GOT3 (cell line): ENCODE data around the gene FRYL.
"Not testable (repeated sequence)": the region's sequence is repeated elsewhere in the genome, so short reads cannot be mapped to it uniquely, and the experiment has no call there.

ENCODE experiments used
- DNase-seq: peaks from one replicate; lab custom pipeline; 2025; ENCODE audit warnings: mixed read lengths; lab: John Stamatoyannopoulos, UW

FRYL gene

GRCh38 chr4:48490012-48490679 is 289.9 kb downstream of the FRYL start, which contains the start of gene ZAR1:
Gene ZAR1, plus strand, starts transcription at chr4:48490252. Its CDS starts 40 bp downstream, at chr4:48490292.
- no peak for DNase-seq

- DNase-seq = no peak
Observed at GRCh38 chr4:48489683-48490011, 290.4 kb downstream of the FRYL start.

- no peak for DNase-seq
Observed at GRCh38 chr4:48484494-48485168, 295.4 kb downstream of the FRYL start.

- no peak for DNase-seq
Observed at GRCh38 chr4:48483777-48484493, 296.1 kb downstream of the FRYL start.

GRCh38 chr4:48483006-48483776 is 296.9 kb downstream of the FRYL start, which contains the start of gene SLC10A4:
Gene SLC10A4, plus strand, starts transcription at chr4:48483343. Its CDS starts 219 bp downstream, at chr4:48483562.
- no peak for DNase-seq

- DNase-seq = no peak
Observed at GRCh38 chr4:48481581-48481980, 298.5 kb downstream of the FRYL start.

- no peak for DNase-seq
Observed at GRCh38 chr4:48478273-48478672, 301.8 kb downstream of the FRYL start.

- DNase-seq = no peak
Observed at GRCh38 chr4:48475770-48476169, 304.3 kb downstream of the FRYL start.

- no peak for DNase-seq
Observed at GRCh38 chr4:48472794-48473193, 307.3 kb downstream of the FRYL start.

GRCh38 chr4:48470570-48470969 is 309.5 kb downstream of the FRYL start:
- no peak for DNase-seq

GRCh38 chr4:48470137-48470536 is 309.9 kb downstream of the FRYL start:
- DNase-seq = no peak

GRCh38 chr4:48467891-48468290 is 312.2 kb downstream of the FRYL start:
- DNase-seq = no peak

- no peak for DNase-seq
Observed at GRCh38 chr4:48467442-48467841, 312.6 kb downstream of the FRYL start.

GRCh38 chr4:48462363-48462762 is 317.7 kb downstream of the FRYL start:
- DNase-seq = no peak

GRCh38 chr4:48461000-48461399 is 319.1 kb downstream of the FRYL start:
- DNase-seq = no peak

- no peak for DNase-seq
Observed at GRCh38 chr4:48454591-48454990, 325.5 kb downstream of the FRYL start.

- not testable (repeated sequence) for DNase-seq
Observed at GRCh38 chr4:48451656-48452055, 328.4 kb downstream of the FRYL start.

- no peak for DNase-seq
Observed at GRCh38 chr4:48450740-48451139, 329.3 kb downstream of the FRYL start.

- DNase-seq = no peak
Observed at GRCh38 chr4:48449151-48449550, 330.9 kb downstream of the FRYL start.
